CD8-positive, alpha-beta memory T cell (primary cell): ENCODE measurements around the gene SHROOM3. TPM values are rescaled to one million over a fixed set of nuclear protein-coding genes. Genes with fewer than 3 reads are reported as not detected.

ENCODE experiments used
- CTCF ChIA-PET: fragments of 350-600 bp; sonication (Branson Sonifier 250); formaldehyde crosslinking; loops from one replicate; lab custom pipeline; 2021; ENCODE audit warnings: antibody characterized with exemption; lab: Charles Lee
- POLR2A ChIA-PET: fragments of 350-600 bp; sonication (Branson Sonifier 250); formaldehyde crosslinking; loops from one replicate; lab custom pipeline; 2021; ENCODE audit warnings: antibody characterized with exemption; lab: Charles Lee
- DNase-seq, 5 donors: peaks; one replicate each; pipeline versions ENCODE4 v3.0.0 to v3.0.0-alpha.2; 2020 to 2022; ENCODE audit warnings: mixed read lengths in 1 of 5
- H3K27ac ChIP-seq: one replicate; pipeline ENCODE4 v1.7.0; 2013; ENCODE audit warnings: low read depth, mild to moderate bottlenecking, low read length, moderate library complexity
- H3K27me3 ChIP-seq: 2 replicates; pipeline ENCODE4 v1.7.0; 2013; ENCODE audit warnings: low read length, mild to moderate bottlenecking; ENCODE audit not compliant: insufficient read depth, poor library complexity, severe bottlenecking
- H3K36me3 ChIP-seq: 2 replicates; pipeline ENCODE4 v1.7.0; 2013; ENCODE audit warnings: mild to moderate bottlenecking, low read length, moderate library complexity; ENCODE audit not compliant: insufficient read depth
- H3K4me1 ChIP-seq: 2 replicates; pipeline ENCODE4 v1.7.0; 2013; ENCODE audit warnings: mild to moderate bottlenecking, low read length, moderate library complexity; ENCODE audit not compliant: insufficient read depth
- H3K4me3 ChIP-seq: 2 replicates; pipeline ENCODE4 v1.7.0; 2013; ENCODE audit warnings: mild to moderate bottlenecking, low read length
- H3K9me3 ChIP-seq: 2 replicates; pipeline ENCODE4 v1.7.0; 2013; ENCODE audit warnings: mild to moderate bottlenecking, low read length
- H3K27ac Mint-ChIP-seq, 8 donors: one replicate each; pipeline ENCODE4 v1.8.0; 2020 to 2021; ENCODE audit warnings: mixed read lengths in 8 of 8, mild to moderate bottlenecking in 6 of 8, inconsistent platforms in 3 of 8, moderate library complexity in 3 of 8
- H3K27me3 Mint-ChIP-seq, 2 donors: one replicate each; pipeline ENCODE4 v1.8.0; 2020 to 2021; ENCODE audit warnings: mixed read lengths in 2 of 2, mild to moderate bottlenecking in 1 of 2, moderate library complexity in 1 of 2
- H3K36me3 Mint-ChIP-seq, 3 donors: one replicate each; pipeline ENCODE4 v1.8.0; 2020 to 2021; ENCODE audit warnings: mixed read lengths in 3 of 3, inconsistent platforms in 1 of 3, mild to moderate bottlenecking in 1 of 3
- H3K4me1 Mint-ChIP-seq, 3 donors: one replicate each; pipeline ENCODE4 v1.8.0; 2020 to 2021; ENCODE audit warnings: mixed read lengths in 3 of 3, inconsistent platforms in 1 of 3, mild to moderate bottlenecking in 1 of 3
- H3K4me3 Mint-ChIP-seq, 7 donors: one replicate each; pipeline ENCODE4 v1.8.0; 2020 to 2021; ENCODE audit warnings: mixed read lengths in 7 of 7, mild to moderate bottlenecking in 6 of 7, moderate library complexity in 4 of 7, inconsistent platforms in 2 of 7
- H3K9me3 Mint-ChIP-seq, 5 donors: one replicate each; pipeline ENCODE4 v1.8.0; 2020 to 2022; ENCODE audit warnings: mixed read lengths in 5 of 5, mild to moderate bottlenecking in 3 of 5, moderate library complexity in 2 of 5, inconsistent platforms in 1 of 5
- polyA plus RNA-seq: library from polyadenylated mRNA; unstranded; fragments of 300-500 nt; fragmentation: Illumina TruSeq; gene quantifications from one replicate; pipeline ENCODE4 v1.2.3, GENCODE V29; 2021
- total RNA-seq, 2 experiments: library from RNA; stranded (reverse); gene quantifications; one replicate each; pipeline ENCODE4 v1.2.3, GENCODE V29; 2021

SHROOM3 gene
- total and polyA plus RNA-seq, 3 experiments from 2014 or later, result not detected

DNA sequence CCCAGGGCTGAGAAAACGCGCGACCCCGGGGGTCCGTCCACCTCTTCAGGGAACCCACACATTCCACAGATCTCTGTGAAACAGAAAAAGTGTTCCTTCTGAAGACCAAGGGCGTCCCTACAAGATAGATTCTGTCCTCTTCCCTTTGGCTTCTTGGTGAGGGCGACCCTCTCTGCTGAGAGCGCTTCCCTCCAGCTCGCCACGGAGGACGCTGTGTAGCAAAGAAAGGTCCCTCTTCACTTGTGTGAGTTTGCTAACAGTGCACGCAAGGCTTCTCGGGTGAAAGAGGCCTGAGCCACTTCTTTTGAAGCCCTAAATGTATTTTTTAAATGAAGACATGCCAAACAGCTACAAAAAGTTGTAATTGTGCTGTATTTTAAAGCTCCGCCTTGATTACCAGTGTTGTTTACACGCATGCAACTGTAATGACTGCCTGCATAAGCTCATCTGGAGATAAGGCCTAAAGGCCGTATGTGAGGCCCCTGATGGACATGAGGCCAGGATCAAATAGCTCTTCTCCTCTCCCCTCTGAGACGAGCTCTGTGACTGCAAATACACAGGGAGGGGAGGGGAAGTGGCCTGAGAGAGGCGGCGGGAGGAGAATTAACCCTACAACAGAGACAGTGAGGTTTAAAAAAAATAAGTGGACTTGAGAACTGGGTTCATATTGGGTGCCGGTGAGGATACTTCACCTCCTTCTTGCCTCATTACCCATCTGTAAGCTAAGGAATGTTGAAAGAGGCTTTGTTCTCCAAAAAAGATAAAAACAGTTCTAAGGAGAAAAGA, 367.4 kb downstream of the SHROOM3 start:
- peaks cover 12 to 51% of the 10 kb centered on the region in 2 donors for H3K27me3 Mint-ChIP-seq
- H3K4me1 ChIP-seq, result no peaks in the 10 kb centered on the region
- H3K4me3 ChIP-seq, result no peak overlapping the region
- no peaks in the 10 kb centered on the region for H3K27me3 ChIP-seq
- H3K4me3 Mint-ChIP-seq, result no peak overlapping the region
- CTCF ChIA-PET, result no interaction called here
- no peak overlapping the region for H3K27ac Mint-ChIP-seq
- no peak for DNase-seq
- POLR2A ChIA-PET, result no interaction called here
- peaks cover 0 to 4% (median 0%) of the 10 kb centered on the region in 3 donors for H3K4me1 Mint-ChIP-seq
- H3K27ac ChIP-seq, result no peak overlapping the region
- no peaks in the 10 kb centered on the region for H3K9me3 ChIP-seq
- H3K9me3 Mint-ChIP-seq, result peaks cover 0 to 9% (median 4%) of the 10 kb centered on the region in 5 donors
- H3K36me3 Mint-ChIP-seq, result no peaks in the 10 kb centered on the region
- H3K36me3 ChIP-seq, result no peaks in the 10 kb centered on the region

DNA sequence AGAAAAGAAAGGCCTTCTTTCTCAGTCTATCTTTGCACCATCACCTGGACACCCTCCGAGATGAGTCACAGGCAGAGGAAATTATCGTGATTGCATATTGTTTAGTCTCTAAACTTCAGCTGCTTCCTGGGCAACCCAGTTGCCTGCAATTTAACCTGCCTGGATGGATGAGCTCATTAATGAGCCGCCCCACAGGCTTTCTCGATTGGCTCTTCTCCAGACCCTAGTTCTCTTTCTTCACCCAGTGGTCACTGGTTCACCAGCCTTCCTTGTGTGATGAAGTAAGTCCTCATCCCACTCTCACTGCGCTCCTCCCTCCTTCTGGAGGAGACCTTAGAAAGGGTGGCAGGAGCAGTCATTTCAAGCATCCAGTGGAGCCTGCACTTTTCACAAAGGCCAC, 368.5 kb downstream of the SHROOM3 start:
- ChIA-PET CTCF (no interaction called here), POLR2A (no interaction called here)
- Mint-ChIP-seq H3K36me3 (no peaks in the 10 kb centered on the region), H3K4me1 (peaks cover 0 to 4% (median 0%) of the 10 kb centered on the region in 3 donors), H3K27ac (no peak overlapping the region), H3K4me3 (no peak overlapping the region), H3K27me3 (peaks cover 10 to 43% of the 10 kb centered on the region in 2 donors), H3K9me3 (peaks cover 4 to 17% (median 9%) of the 10 kb centered on the region in 5 donors)
- Histone ChIP-seq H3K36me3 (no peaks in the 10 kb centered on the region), H3K27me3 (no peaks in the 10 kb centered on the region), H3K4me1 (no peaks in the 10 kb centered on the region), H3K27ac (no peak overlapping the region), H3K9me3 (no peaks in the 10 kb centered on the region), H3K4me3 (no peak overlapping the region)
- DNase-seq, result no peak

- no peak for DNase-seq
- peaks cover 0 to 4% (median 0%) of the 10 kb centered on the region in 3 donors for H3K4me1 Mint-ChIP-seq
- POLR2A ChIA-PET, result no interaction called here
Observed at GRCh38 chr4:76804096-76804495, 369.1 kb downstream of the SHROOM3 start.

GRCh38 chr4:76806346-76806745, 371.3 kb downstream of the SHROOM3 start:
- peaks cover 4 to 22% (median 10%) of the 10 kb centered on the region in 5 donors for H3K9me3 Mint-ChIP-seq
- no peak overlapping the region for H3K27ac Mint-ChIP-seq
- H3K4me3 ChIP-seq, result no peak overlapping the region
- H3K27me3 ChIP-seq, result no peaks in the 10 kb centered on the region
- no peak overlapping the region for H3K27ac ChIP-seq
- POLR2A ChIA-PET, result no interaction called here
- no peaks in the 10 kb centered on the region for H3K4me1 ChIP-seq
- no peak for DNase-seq
- no peaks in the 10 kb centered on the region for H3K36me3 Mint-ChIP-seq
- H3K4me1 Mint-ChIP-seq, result no peaks in the 10 kb centered on the region
- CTCF ChIA-PET, result no interaction called here
- no peak overlapping the region for H3K4me3 Mint-ChIP-seq
- no peaks in the 10 kb centered on the region for H3K9me3 ChIP-seq
- H3K36me3 ChIP-seq, result no peaks in the 10 kb centered on the region
- peaks cover 7 to 24% of the 10 kb centered on the region in 2 donors for H3K27me3 Mint-ChIP-seq

More at GRCh38 chr4:76804096-76804495, 369.1 kb downstream of the SHROOM3 start:
- no peak overlapping the region for H3K27ac Mint-ChIP-seq
- H3K27me3 Mint-ChIP-seq, result peaks cover 7 to 37% of the 10 kb centered on the region in 2 donors
- H3K4me1 ChIP-seq, result no peaks in the 10 kb centered on the region
- no peak overlapping the region for H3K27ac ChIP-seq
- CTCF ChIA-PET, result no interaction called here
- no peak overlapping the region for H3K4me3 ChIP-seq
- peaks cover 4 to 22% (median 10%) of the 10 kb centered on the region in 5 donors for H3K9me3 Mint-ChIP-seq
- no peaks in the 10 kb centered on the region for H3K36me3 Mint-ChIP-seq
- no peaks in the 10 kb centered on the region for H3K36me3 ChIP-seq
- H3K4me3 Mint-ChIP-seq, result no peak overlapping the region
- H3K27me3 ChIP-seq, result no peaks in the 10 kb centered on the region
- no peaks in the 10 kb centered on the region for H3K9me3 ChIP-seq

GRCh38 chr4:76806757-76807156, 371.7 kb downstream of the SHROOM3 start:
- H3K27me3 Mint-ChIP-seq, result peaks cover 7 to 21% of the 10 kb centered on the region in 2 donors
- no peak overlapping the region for H3K27ac ChIP-seq
- ChIA-PET CTCF (no interaction called here), POLR2A (no interaction called here)
- no peaks in the 10 kb centered on the region for H3K9me3 ChIP-seq
- H3K4me1 ChIP-seq, result no peaks in the 10 kb centered on the region
- no peak for DNase-seq
- peaks cover 4 to 22% (median 10%) of the 10 kb centered on the region in 5 donors for H3K9me3 Mint-ChIP-seq
- no peaks in the 10 kb centered on the region for H3K36me3 Mint-ChIP-seq
- no peaks in the 10 kb centered on the region for H3K36me3 ChIP-seq
- H3K4me3 ChIP-seq, result no peak overlapping the region
- H3K27ac Mint-ChIP-seq, result no peak overlapping the region
- H3K27me3 ChIP-seq, result no peaks in the 10 kb centered on the region
- H3K4me3 Mint-ChIP-seq, result no peak overlapping the region
- no peaks in the 10 kb centered on the region for H3K4me1 Mint-ChIP-seq

GRCh38 chr4:76809594-76810305, 374.7 kb downstream of the SHROOM3 start:
- H3K27me3 Mint-ChIP-seq, result peaks cover 2 to 10% of the 10 kb centered on the region in 2 donors
- CTCF ChIA-PET, result interaction anchor here (1.2 kb wide), 1 partner anchor 10 kb away, joined by 4 read pairs; no protein-coding TSS in a partner anchor

DNA sequence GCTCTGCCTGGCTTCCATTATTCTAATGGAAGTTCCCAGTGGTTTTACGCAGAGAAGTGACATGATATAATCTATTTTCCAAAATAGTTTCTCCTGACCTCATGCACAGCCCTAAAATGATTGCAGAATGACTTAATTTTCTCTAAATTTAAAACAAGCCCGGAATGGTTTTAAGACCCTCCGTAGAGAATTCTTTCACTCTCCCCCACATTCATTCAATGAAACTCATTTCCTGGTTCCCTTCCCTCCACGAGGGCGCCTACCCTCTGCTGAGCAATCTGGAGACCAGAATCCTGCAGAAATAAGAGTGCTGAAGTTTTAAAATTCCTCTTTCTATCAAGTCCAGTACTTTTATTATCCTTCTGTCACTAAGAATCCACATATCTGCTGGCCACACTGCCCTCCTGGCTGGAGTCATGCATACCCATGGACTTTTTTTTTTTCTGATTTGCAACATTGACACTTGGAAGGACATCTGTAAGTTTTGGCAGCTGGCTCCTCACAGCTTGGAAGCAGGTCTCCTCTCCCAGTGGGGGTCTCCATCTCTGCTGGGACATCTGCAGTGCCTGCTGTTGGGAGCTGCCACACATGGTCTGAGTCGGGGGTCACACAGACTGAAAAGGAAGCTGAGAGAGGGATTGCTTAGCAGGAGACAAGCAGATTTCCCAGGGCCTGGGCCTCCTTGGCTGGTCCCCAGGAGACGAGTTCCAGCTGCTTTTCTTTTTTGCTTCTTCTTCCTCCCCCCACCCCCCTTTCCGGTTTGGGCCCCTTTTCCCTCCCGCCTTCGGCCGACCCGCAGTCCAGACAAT, 376.8 kb downstream of the SHROOM3 start:
- CTCF ChIA-PET, result interaction anchor here (1.2 kb wide), 1 partner anchor 13 kb away, joined by 3 read pairs; no protein-coding TSS in a partner anchor
- Mint-ChIP-seq H3K27me3 (peaks cover 1 to 7% of the 10 kb centered on the region in 2 donors), H3K27ac (peak overlapping the region in 1 of 8 donors; percentile 12), H3K4me3 (no peak overlapping the region), H3K36me3 (no peaks in the 10 kb centered on the region), H3K4me1 (no peaks in the 10 kb centered on the region), H3K9me3 (peaks cover 2 to 17% (median 10%) of the 10 kb centered on the region in 5 donors)
- Histone ChIP-seq H3K4me3 (no peak overlapping the region), H3K27me3 (no peaks in the 10 kb centered on the region), H3K36me3 (no peaks in the 10 kb centered on the region), H3K9me3 (no peaks in the 10 kb centered on the region), H3K4me1 (no peaks in the 10 kb centered on the region), H3K27ac (no peak overlapping the region)
- no peak for DNase-seq
- POLR2A ChIA-PET, result no interaction called here

More at GRCh38 chr4:76809594-76810305, 374.7 kb downstream of the SHROOM3 start:
- DNase-seq, result no peak
- Histone ChIP-seq H3K9me3 (no peaks in the 10 kb centered on the region), H3K27me3 (no peaks in the 10 kb centered on the region), H3K4me3 (no peak overlapping the region), H3K36me3 (no peaks in the 10 kb centered on the region), H3K4me1 (no peaks in the 10 kb centered on the region), H3K27ac (no peak overlapping the region)
- Mint-ChIP-seq H3K9me3 (peaks cover 4 to 22% (median 10%) of the 10 kb centered on the region in 5 donors), H3K4me1 (no peaks in the 10 kb centered on the region), H3K27ac (no peak overlapping the region), H3K36me3 (no peaks in the 10 kb centered on the region), H3K4me3 (no peak overlapping the region)
- POLR2A ChIA-PET, result no interaction called here
